Mesodermal cell (in vitro differentiated cells): ENCODE data around the gene TRAF7.
"Not testable (repeated sequence)": the region's sequence is repeated elsewhere in the genome, so short reads cannot be mapped to it uniquely, and the experiment has no call there.

Source experiments
- H3K27ac ChIP-seq: 2 replicates; pipeline ENCODE4 v1.7.0; 2013; ENCODE audit warnings: mild to moderate bottlenecking, low read depth, low read length, moderate library complexity; ENCODE audit not compliant: severe bottlenecking
- H3K36me3 ChIP-seq: 2 replicates; pipeline ENCODE4 v1.7.1; 2013; ENCODE audit warnings: mild to moderate bottlenecking, low read length, moderate library complexity; ENCODE audit not compliant: control insufficient read depth, insufficient read depth
- H3K4me1 ChIP-seq: one replicate; pipeline ENCODE4 v1.7.1; 2013; ENCODE audit warnings: mild to moderate bottlenecking, low read length; ENCODE audit not compliant: insufficient read depth, control insufficient read depth, poor library complexity, severe bottlenecking
- H3K4me3 ChIP-seq: 2 replicates; pipeline ENCODE4 v1.7.0; 2013; ENCODE audit warnings: low read length, control low read depth, mild to moderate bottlenecking; ENCODE audit not compliant: insufficient read depth, poor library complexity, severe bottlenecking; ENCODE audit errors: extremely low read depth
- H3K9me3 ChIP-seq: 2 replicates; pipeline ENCODE4 v1.7.1; 2013; ENCODE audit warnings: mild to moderate bottlenecking, low read length, moderate library complexity; ENCODE audit not compliant: control insufficient read depth
- WGBS, 2 experiments: methylation state at CpG; one replicate each; pipeline ENCODE4 v1.1.5; 2013; ENCODE audit warnings: missing lambda C conversion rate in 2 of 2; ENCODE audit not compliant: insufficient coverage in 2 of 2; 5-methylcytosine and 5-hydroxymethylcytosine counted together

TRAF7 gene

DNA sequence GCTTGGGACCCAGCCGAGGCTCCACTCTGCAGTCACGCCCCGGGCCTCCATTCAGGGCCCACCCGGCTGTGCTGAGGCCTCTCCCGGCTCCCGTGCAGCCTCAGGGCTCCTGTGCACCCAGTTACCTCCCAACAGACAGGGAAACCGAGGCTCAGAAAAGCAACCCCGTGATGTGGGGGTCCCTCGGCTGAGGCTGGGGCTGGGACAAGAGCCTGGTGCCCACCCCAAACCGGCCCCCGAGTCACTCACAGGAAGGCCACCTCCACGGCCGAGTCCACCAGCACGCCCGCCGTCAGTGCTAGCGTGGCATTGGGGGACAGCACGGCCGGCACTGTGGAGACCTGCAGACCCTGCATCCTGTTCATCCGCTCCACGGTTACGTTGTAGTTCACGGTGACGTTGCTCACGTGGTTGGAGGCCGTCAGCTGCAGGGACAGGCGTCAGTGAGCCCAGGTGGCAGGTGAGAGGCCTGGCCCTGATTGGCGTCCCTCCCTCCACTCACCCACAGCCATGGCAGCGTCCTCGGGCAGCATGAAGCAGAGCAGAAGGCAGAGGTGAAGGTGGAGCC lies 43.0 kb upstream of the TRAF7 start:
- not testable (repeated sequence) for H3K4me1 ChIP-seq, H3K9me3 ChIP-seq, H3K36me3 ChIP-seq, H3K27ac ChIP-seq, H3K4me3 ChIP-seq
- 91 to 92% methylated on average over 21 to 22 of the region's 30 CpGs for WGBS, 2 experiments

DNA sequence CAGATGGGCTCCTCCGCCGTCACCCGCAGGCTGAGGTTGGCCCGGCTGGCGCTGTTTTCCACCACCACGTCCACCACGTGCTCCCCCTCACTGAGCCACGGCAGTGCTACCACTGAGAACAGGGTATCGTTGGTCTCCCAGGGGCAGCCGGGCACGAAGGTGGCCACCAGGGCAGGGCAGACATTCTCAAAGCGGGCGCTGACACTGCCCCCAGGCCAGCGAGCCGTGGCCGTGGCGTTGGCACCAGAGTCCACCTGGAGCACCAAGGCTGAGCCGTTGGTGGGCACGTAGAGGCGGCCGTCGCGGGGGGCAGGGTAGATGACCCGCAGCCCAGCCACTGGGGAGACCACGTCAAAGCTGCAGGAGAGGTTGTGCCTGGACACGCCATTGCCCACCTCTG lies 41.4 kb upstream of the TRAF7 start:
- H3K4me3 ChIP-seq, H3K4me1 ChIP-seq, H3K9me3 ChIP-seq, H3K27ac ChIP-seq, H3K36me3 ChIP-seq: not testable (repeated sequence)
- WGBS, 2 experiments, result 96 to 97% methylated on average over 24 to 26 of the region's 26 CpGs

DNA sequence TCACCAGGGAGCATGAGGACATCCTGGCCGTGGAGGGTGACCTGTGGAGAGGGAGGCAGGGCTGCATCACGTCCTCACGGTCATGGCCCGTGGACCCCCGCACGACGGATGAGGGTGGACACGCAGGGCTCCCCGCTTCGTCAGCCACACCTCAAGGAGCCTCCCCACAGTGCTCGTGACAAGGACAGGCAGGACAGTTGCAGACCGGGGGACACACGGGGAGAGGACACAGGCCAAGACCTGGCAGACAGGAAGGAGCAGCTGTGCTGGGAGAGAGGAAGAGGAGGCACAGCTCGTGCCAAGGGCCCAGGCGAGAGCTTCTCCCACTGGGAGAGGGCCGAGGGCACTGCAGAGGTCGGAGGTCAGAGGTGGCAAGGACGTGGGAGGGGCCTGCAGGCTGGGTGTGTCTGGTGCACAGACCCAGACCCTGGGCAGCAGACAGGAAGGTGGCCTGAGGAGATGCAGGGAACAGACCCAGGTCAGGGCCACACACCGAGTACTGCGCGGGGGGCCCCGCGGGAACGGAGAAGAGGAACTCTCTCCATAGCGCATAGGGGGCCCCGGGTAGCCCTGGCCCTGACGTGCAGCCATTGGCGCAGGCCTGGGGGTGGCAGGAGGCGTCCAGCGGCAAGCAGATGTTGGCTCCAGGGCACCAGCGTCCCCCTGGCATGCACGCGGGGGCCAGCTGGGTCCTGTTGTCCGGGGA lies 40.5 kb upstream of the TRAF7 start:
- not testable (repeated sequence) for H3K36me3 ChIP-seq, H3K4me3 ChIP-seq, H3K9me3 ChIP-seq, H3K4me1 ChIP-seq, H3K27ac ChIP-seq
- WGBS, 2 experiments, result 95 to 97% methylated on average over 6 to 21 of the region's 34 CpGs

DNA sequence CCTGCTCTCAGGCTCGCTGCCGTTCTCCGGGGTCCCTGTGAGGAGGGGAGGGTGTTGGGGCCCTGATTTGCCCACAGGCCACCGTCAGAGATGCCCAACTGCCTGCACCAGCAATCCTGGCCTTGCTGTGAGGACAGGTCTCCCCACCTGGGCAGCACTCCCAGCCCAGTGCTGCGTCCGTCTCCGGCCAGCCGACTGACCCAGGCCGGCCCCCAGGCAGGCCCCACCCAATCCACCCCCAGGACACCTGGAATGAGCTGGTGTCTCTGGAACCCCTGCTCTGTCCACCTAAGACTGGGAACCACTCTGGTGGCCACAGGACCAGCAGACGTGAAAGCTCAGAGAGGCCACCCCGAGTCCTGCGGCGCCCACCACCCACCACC lies 40.0 kb upstream of the TRAF7 start:
- Histone ChIP-seq H3K9me3 (no peaks in the 10 kb centered on the region), H3K27ac (no peak overlapping the region), H3K36me3 (peaks cover 3% of the 10 kb centered on the region), H3K4me1 (no peaks in the 10 kb centered on the region), H3K4me3 (no peak overlapping the region)
- WGBS, 2 experiments, result 100% methylated on average over 2 of the region's 13 CpGs; no CpG with 5 or more reads in 1 of the 2 experiments

DNA sequence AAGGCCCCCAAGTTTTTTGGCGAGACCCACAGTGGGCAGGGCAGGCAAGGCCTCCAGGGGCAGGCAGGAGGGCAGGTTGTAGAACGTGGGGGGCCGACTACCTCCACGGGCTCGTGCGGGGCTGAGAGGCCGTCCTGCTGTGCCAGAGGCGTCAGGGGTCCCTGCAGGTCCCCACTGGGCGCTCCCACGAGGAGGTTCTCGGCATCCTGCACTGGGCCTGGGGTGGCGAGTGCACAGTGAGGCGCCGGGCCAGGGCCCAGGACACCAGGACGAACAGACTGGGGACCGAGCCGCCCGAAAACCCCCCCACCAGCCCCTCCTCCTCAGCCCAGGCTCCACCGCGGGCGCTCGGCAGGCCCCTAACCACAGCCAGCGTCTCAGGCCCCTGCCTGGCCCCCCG lies 39.2 kb upstream of the TRAF7 start:
- H3K4me1 ChIP-seq, H3K27ac ChIP-seq, H3K4me3 ChIP-seq, H3K36me3 ChIP-seq, H3K9me3 ChIP-seq: not testable (repeated sequence)
- WGBS, 2 experiments, result 96% methylated on average over 8 to 9 of the region's 24 CpGs

DNA sequence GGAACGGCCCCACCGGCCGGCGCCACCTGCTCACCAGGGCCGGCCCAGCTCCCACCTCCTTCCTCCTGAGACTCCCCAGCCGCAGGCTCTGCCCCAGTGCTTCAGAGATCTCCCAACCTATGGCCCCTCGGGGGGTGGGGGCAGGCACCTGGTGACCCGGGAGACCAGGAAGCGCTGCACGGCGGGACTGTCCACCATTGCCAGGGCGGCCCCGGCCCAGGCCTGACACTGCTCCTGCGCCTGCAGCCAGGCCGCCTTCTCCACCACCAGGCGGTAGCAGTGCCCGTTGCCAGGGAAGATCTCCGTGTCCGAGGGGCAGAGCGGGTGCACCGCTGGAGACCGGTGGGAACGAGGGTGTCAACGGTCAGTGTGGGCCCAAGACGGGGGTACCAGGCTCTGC lies 38.2 kb upstream of the TRAF7 start:
- WGBS, 2 experiments, result no CpG with 5 or more reads among the region's 25 CpGs
- not testable (repeated sequence) for H3K27ac ChIP-seq, H3K4me1 ChIP-seq, H3K36me3 ChIP-seq, H3K9me3 ChIP-seq, H3K4me3 ChIP-seq

DNA sequence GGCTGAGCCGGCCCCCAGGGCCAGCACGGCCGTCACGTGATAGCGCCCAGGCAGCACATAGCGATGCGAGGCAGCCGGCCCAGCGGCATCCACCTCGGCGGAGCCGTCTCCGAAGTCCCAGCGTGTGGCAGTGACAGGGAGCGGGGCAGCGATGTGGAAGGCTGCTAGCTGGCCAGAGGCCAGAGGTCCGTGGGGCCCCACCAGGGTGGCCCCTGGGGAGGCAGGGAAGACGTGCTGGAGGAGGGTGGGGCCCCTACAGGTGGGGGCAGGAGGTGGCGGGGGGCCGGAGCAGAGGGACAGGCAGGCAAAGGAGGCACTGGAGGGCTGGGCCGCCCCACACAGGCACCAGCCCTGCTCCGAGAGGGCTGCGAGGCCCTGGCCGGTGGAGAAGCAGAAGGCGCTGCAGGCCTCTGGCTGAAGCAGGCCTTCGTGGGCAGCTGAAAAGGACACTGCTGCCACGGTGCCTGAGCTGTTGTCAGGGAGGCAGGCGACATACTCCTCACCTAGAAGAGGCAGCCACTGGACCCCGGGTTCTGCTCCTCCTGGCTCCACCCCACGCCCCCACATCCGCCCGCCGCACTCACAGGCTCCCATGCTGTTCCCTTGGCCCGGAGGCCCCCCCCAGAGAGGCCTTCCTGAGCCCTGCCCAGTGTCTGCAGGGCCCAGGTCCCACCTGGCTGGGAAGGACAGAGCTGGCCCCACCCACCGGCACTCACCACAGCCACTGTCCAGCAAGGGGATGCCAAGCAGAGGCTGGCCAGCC lies 37.4 kb upstream of the TRAF7 start:
- H3K36me3 ChIP-seq, H3K27ac ChIP-seq, H3K4me1 ChIP-seq, H3K9me3 ChIP-seq, H3K4me3 ChIP-seq: not testable (repeated sequence)
- WGBS, 2 experiments, result 99 to 100% methylated on average over 2 to 15 of the region's 35 CpGs

DNA sequence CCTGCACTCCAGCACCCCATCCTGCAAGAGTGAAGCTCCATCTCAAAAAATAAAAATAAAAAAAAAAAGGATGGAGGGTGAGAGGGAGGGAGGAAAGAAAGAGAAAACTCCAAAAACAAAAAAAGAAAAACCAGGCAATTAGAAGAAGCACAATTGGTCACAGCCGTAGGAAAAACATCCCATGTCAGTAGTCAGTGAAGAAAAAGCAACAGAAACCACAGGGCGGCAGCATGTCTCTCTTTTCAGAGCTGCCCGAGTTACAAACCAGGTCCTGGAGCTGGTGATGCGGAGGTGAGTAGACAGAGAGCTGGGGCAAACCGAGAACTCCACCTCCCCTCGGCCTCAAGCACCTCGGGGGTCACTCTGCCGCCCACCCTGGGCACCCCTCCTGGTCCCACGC lies 34.3 kb upstream of the TRAF7 start:
- peaks cover 23% of the 10 kb centered on the region for H3K4me1 ChIP-seq
- H3K36me3 ChIP-seq, H3K27ac ChIP-seq, H3K9me3 ChIP-seq, H3K4me3 ChIP-seq: not testable (repeated sequence)
- 61 to 67% methylated on average over 2 to 4 of the region's 9 CpGs for WGBS, 2 experiments

DNA sequence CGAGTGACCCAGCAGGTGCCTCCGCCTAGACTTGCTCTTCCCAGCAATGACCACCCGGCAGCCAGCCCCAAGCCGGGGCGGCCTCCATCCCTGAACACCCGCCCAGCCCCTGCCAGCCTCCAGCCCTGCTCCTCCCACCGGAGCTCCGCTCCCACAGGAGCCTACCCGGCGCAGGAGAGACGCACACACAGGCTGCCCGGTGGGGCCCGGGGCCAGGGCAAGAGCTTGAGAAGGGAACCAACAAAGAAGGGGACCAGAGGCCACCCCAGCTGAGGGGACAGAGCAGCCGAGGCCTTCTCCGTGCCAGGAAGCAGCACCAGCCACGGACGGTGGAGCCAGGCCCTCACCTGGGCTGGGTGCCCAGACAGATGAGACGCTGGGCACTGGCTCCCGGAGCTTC lies 33.7 kb upstream of the TRAF7 start:
- Histone ChIP-seq H3K4me1 (peaks cover 27% of the 10 kb centered on the region), H3K4me3 (no peak overlapping the region), H3K27ac (no peak overlapping the region), H3K9me3 (no peaks in the 10 kb centered on the region), H3K36me3 (no peaks in the 10 kb centered on the region)
- 86 to 93% methylated on average over 13 to 15 of the region's 19 CpGs for WGBS, 2 experiments

DNA sequence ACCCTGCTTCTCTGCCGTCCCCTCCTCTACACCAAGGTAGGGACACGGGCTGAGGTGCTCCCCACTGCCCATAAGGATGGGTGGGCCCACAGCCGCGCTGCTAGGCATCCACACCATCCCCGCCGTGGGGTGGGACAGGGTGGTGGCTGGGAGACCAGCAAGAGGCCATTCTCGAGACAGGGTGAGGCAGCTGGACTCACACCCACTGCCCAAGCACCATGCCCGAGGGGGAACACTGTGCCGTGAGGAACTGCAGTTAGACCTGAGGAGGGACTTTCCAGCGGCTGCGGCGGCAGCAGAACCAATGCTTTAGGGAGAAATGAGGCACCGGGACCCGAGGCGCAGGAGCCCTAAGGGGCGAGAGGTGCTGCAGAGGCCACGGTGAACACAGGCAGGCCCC lies 33.2 kb upstream of the TRAF7 start:
- Histone ChIP-seq H3K4me3 (no peak overlapping the region), H3K36me3 (no peaks in the 10 kb centered on the region), H3K9me3 (no peaks in the 10 kb centered on the region), H3K4me1 (peaks cover 33% of the 10 kb centered on the region), H3K27ac (no peak overlapping the region)
- WGBS, 2 experiments, result 95 to 98% methylated on average over 15 of the region's 17 CpGs
